Activated CD8-positive, alpha-beta memory T cell treated with anti-CD3 and anti-CD28 coated beads, Interleukin-2, amount 50 U/mL, for 4 hours (primary cell): ENCODE results near the gene USP10.

Experiments
- DNase-seq: peaks from one replicate; pipeline ENCODE4 v3.0.0-alpha.2; 2020

The USP10 gene

GRCh38 chr16:84810518-84811273, 110.9 kb downstream of the USP10 start:
- DNase-seq: no peak

- DNase-seq: no peak
Observed at GRCh38 chr16:84811529-84811928, 111.7 kb downstream of the USP10 start.

GRCh38 chr16:84813141-84813934, 113.5 kb downstream of the USP10 start:
- no peak for DNase-seq

- no peak for DNase-seq
Observed at GRCh38 chr16:84815462-84815861, 115.7 kb downstream of the USP10 start.

GRCh38 chr16:84816023-84816422, 116.2 kb downstream of the USP10 start:
- no peak for DNase-seq

GRCh38 chr16:84816485-84816884, 116.7 kb downstream of the USP10 start:
- no peak for DNase-seq

GRCh38 chr16:84817206-84817605, 117.4 kb downstream of the USP10 start:
- no peak for DNase-seq

- no peak for DNase-seq
Observed at GRCh38 chr16:84817613-84818012, 117.8 kb downstream of the USP10 start.

- no peak for DNase-seq
Observed at GRCh38 chr16:84818133-84818532, 118.3 kb downstream of the USP10 start.

- DNase-seq: no peak
Observed at GRCh38 chr16:84818989-84819643, 119.3 kb downstream of the USP10 start.

GRCh38 chr16:84819644-84820304, 120.0 kb downstream of the USP10 start, which contains the start of gene CRISPLD2:
TSS of gene CRISPLD2 (plus strand) at chr16:84819985. CDS start at chr16:84838496, 18,511 bp downstream.
- peak; percentile 84 for DNase-seq

GRCh38 chr16:84820305-84820684, 120.5 kb downstream of the USP10 start:
- DNase-seq: no peak

GRCh38 chr16:84820771-84821170, 121.0 kb downstream of the USP10 start:
- DNase-seq: no peak

GRCh38 chr16:84821179-84821578, 121.4 kb downstream of the USP10 start:
- DNase-seq: no peak

GRCh38 chr16:84821728-84822689, 122.2 kb downstream of the USP10 start:
- DNase-seq: no peak

- DNase-seq: no peak
Observed at GRCh38 chr16:84822990-84823389, 123.2 kb downstream of the USP10 start.

- DNase-seq: no peak
Observed at GRCh38 chr16:84823484-84823883, 123.7 kb downstream of the USP10 start.

GRCh38 chr16:84823926-84824325, 124.1 kb downstream of the USP10 start:
- DNase-seq: no peak

GRCh38 chr16:84825896-84826557, 126.2 kb downstream of the USP10 start:
- DNase-seq: no peak

GRCh38 chr16:84826558-84826941, 126.8 kb downstream of the USP10 start:
- no peak for DNase-seq

GRCh38 chr16:84827131-84827574, 127.4 kb downstream of the USP10 start:
- no peak for DNase-seq
